Inflammatory macrophage (primary cell): ENCODE results near the gene KAZN.

Experiments used
- DNase-seq, 2 donors: peaks; one replicate each; pipeline ENCODE4 v3.0.0-alpha.2; 2020 to 2022

Gene KAZN

DNA sequence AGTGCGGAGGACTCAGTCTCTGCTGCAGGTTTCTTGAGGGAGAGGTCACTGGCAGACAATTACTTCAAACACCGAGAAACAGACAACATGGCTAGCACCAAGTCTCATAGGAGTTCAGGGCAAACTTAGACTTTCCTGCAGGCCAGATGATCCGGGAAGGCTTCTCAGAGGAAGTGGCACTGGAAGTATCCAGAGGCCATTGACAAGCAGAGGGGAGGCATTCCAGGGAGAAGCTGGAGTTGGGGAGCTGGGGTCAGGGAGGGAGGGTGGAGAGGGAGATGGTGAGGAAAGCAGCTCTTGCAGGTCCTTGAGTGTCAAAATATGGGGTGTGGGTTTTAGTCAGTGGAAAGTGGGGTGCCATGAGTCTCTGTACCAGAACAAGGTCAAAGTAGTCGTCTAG lies 147.9 kb downstream of the KAZN start:
- DNase-seq = no peak

DNA sequence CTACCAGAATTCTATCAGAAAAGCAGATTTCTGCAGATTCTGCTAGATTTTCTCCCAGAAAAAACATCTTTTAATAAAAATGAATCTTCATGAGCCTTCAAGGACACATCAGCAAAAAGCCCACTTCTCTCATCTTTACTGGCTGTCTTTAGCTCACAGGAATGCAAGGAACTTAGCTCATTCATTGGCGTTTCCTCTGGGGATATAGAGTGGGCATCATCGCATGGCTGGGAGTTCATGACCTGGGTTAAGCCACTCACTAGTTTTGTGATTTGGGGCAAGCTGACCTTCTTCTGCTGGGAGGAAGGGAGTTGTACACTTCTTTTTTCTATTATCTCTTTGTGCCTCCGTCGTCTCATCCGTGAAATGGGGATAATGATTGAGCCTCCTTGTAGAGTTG lies 149.7 kb downstream of the KAZN start:
- DNase-seq = no peak

DNA sequence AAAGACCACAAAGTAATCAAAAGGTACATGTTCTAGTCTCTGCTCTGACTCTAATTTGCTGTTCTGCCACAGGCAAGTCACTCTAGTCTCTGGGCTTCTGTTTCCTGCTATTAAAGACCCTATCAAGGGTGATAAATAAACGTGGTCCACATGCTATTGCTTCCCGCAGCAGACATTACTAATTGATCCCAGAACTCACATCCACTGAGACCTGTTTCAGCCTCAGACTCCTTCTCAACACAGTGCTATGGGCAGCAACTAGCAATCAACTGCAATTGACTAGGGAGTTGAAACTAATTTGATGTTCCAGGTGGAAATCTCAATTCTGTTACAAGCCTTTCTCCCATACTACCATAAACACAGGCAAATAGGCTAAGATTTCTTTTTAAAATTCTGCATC lies 150.5 kb downstream of the KAZN start:
- no peak for DNase-seq

- DNase-seq = no peak
Observed at GRCh38 chr1:14750490-14750889, 152.0 kb downstream of the KAZN start.

DNA sequence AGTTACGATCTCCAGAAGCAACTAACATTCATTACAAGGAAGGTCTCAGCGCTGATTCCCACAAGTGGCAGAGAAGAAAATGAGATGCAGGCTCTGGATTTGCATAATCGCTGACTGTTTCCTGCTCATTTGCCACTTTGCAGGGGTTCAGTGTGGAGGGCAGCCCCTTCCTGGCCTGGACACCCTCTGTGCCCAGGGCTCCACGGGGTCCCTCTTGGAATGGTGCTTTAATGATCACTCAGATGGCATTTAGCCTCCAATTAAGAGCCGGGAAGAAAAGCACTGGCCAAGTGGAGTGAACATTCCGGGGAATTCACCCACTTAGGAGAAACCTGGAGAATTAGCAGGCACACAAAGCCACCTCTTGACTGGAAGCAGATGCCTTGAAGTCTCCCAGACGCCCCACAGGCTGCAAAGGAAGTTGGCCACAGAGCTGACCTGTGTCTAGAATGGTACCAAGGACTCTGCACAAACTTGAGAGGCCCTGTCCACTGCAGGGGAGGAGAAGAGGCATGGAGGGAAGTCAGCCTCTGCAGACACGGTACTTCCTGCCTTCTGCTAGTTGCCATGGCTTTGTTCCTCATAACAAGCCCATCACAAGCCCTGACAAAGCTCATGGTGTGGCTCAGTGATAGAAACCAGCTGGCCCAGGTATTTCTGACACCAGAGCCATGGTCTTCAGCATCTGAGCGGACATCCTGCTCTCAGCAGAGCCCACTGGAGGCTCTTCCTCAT lies 157.2 kb downstream of the KAZN start:
- peak; percentile 61 to 81 for DNase-seq

- no peak for DNase-seq
Observed at GRCh38 chr1:14756589-14757285, 158.3 kb downstream of the KAZN start.

DNA sequence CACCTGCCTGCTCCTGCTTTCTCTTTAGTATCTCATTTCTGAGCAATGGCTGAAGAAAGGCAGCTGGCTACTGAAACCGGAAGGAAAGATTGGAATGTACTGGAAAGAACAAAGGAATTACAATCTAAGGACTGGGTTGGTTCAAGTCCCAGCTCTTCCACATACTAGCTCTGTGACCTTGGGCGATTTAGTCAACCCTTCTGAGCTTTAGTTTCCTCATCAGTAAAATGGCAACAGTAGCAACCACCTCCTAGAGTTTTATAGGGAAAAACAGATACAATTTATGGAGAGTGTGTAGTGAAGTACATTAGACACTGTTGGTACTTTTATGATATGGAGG lies 158.8 kb downstream of the KAZN start:
- no peak for DNase-seq

- no peak for DNase-seq
Observed at GRCh38 chr1:14759042-14759818, 160.7 kb downstream of the KAZN start.

GRCh38 chr1:14759843-14760242 lies 161.4 kb downstream of the KAZN start:
- DNase-seq = no peak

- no peak for DNase-seq
Observed at GRCh38 chr1:14760780-14761179, 162.3 kb downstream of the KAZN start.

DNA sequence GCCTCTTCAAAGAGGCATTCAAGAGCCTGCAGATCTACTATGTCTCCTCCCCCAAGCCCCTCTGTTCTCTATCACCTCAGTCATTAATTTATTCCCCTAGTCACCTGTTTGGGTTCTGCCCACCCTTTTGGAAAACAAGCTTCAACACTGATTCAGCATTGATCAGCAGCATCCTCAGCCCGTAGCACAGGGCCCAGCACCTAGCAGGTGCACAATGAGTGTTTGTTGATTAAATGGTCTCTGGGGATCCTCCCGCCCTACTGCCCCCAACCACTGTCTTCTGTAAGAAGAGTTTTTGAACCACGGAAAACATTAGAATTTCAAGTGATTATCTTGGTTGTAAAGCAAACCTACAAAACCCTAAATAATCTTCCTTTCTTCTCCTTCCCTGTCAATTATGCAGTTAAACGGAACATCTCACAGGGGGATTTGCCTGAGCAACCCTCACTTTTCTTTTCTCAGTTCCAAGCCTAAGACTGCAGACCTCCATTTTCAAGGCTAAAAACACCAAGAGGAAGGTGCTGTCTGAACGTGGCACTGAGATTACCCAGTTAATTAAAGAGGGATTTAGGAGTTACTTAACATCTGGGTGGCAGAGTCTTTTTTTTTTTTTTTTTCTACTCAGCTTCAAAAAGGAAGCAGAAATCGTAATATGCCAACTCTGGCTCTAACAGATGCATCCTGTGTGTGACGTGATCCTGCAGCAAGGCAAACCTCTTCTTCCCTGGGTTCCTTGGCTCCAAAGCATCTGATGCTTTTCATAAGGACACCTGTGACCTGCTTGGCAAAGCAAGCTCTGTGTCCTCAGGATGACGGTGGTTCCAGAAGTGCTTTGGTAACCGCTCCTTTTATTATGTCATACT lies 163.0 kb downstream of the KAZN start:
- no peak for DNase-seq

- no peak for DNase-seq
Observed at GRCh38 chr1:14763977-14764376, 165.5 kb downstream of the KAZN start.

- no peak for DNase-seq
Observed at GRCh38 chr1:14765773-14766172, 167.3 kb downstream of the KAZN start.

GRCh38 chr1:14767075-14767474 lies 168.6 kb downstream of the KAZN start:
- no peak for DNase-seq

GRCh38 chr1:14768582-14769304 lies 170.3 kb downstream of the KAZN start:
- DNase-seq = no peak

GRCh38 chr1:14769486-14770274 lies 171.2 kb downstream of the KAZN start:
- no peak for DNase-seq

- DNase-seq = peak; percentile 52 to 70
Observed at GRCh38 chr1:14773396-14774025, 175.0 kb downstream of the KAZN start.

DNA sequence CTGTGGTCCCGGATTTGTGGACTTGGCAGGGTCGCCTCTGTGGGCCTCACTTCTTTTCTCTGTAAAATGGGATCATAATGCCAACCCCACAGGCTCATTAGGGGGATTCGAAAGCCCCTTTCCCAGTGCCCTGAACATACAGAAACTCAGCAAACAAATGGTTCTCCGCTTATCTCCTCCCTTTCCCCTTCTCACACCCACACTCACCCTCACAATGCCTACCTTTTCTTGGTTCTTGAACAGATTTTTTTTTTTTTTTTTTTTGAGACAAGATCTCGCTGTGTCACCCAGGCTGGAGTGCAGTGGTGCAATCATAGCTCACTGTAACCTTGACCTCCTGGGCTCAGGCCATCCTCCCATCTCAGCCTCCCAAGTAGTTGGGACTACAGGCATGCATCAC lies 175.7 kb downstream of the KAZN start:
- DNase-seq = no peak

- no peak for DNase-seq
Observed at GRCh38 chr1:14774988-14775387, 176.5 kb downstream of the KAZN start.

DNA sequence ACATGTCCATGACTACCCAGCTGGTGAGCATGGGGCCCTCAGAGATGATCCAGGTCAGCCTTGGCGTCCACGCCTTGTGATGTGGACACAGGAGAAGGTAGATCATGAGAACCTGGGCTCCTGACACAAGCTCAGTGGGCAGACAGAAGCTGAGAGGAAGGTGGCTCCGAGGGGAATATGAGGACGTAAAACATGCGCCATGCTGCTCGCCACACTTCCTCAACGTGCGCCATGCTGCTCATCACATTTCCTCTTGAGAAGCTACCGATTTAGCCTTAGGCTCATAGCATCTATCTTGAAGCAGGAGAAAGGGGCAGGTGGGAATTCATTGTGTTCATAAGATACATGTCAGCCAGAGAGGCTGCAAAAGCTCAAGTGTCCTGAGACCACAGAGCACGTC lies 176.9 kb downstream of the KAZN start:
- DNase-seq = no peak
